ENCODE data around the gene AMY1C.
"Not testable (repeated sequence)": the region's sequence is repeated elsewhere in the genome, so short reads cannot be mapped to it uniquely, and the experiment has no call there.

The AMY1C gene

DNA sequence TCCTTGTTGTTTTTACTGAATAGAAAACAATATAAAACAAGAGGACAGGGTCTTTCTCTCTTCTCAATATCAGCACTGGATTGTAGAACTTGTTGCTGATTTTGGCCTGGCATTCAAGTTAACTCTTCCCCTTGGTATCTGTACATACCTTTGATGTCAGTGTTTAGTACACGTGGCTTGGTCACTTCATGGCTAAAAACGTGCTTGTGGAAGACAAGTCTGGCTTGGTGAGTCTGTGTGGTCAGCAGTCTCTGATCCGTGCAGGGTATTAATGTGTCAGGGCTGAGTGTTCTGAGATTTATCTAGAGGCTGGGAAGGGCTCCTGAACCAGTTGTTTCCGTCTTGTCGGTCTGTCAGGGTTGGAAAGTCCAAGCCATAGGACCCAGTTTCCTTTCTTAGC lies at the start of gene AMY1C:
TSS of gene AMY1C (plus strand) at position 301 of the 400 bp plus-strand sequence. CDS start 572 bp downstream, outside the sequence.
- not testable (repeated sequence) for DNase-seq

DNA sequence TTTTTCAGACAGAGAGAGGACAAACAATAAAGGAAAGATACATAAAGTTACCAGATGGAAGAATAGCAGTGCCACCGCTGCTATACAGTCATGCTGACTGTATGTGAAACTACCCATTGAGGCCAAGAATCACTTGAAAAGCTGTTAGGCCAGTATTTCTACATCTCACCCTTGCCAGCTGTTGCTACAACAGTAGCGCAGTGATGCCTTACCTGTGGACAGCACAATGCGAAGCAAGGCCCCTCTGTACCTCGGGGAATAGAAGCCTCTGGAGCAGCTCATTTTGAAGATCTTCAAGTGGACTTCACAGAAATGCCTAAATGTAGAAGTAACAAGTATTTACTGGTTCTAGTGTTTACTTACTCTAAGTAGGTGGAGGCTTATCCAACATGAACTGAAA lies 49.0 kb upstream of the AMY1C start:
- not testable (repeated sequence) for DNase-seq

- not testable (repeated sequence) for DNase-seq
Measured at GRCh38 chr1:103701256-103701655, 48.4 kb upstream of the AMY1C start.

- DNase-seq = not testable (repeated sequence)
Measured at GRCh38 chr1:103707670-103708069, 42.0 kb upstream of the AMY1C start.

GRCh38 chr1:103710381-103710780 lies 39.3 kb upstream of the AMY1C start:
- not testable (repeated sequence) for DNase-seq

- not testable (repeated sequence) for DNase-seq
Measured at GRCh38 chr1:103717404-103717803, 32.3 kb upstream of the AMY1C start.

DNA sequence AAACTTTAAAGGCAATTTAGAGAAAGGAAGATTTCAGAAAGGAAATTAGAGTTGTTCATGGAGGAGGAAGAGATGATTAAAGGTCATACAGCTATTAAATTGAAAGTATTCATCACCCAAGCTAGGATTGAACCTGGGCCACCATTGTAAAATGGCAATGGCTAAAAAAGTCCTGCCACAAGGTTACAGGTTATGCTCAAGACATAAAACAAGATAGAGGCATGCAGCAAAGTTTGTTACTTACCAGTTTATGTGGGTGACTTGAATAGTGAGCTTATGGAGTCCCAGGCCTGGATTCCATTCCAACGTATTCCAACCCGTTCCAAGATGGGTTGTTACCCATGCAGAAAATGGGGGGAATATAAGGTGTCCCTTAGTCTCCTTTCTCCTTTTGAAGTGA lies 28.2 kb upstream of the AMY1C start:
- not testable (repeated sequence) for DNase-seq

- not testable (repeated sequence) for DNase-seq
Measured at GRCh38 chr1:103735334-103735733, 14.4 kb upstream of the AMY1C start.

DNA sequence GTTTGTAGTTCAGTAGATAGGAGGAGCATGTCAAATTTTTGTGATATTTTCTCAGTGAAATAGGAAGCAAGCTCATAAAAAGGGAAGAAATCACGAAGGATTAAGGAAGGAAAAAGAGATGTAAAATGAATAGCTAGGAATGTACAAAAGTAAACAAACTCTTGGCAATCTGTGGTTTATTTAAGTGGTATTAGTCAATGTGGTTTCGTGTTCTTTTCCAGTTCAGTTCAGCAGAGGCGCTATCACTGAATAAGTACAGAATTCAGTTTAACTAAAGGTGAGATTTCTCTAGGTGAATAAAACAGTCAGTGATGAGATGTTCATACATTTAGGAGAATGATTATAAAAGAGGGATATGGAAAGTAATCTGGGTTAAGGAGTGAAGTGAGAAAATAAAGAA lies 11.7 kb upstream of the AMY1C start:
- DNase-seq = not testable (repeated sequence)

DNA sequence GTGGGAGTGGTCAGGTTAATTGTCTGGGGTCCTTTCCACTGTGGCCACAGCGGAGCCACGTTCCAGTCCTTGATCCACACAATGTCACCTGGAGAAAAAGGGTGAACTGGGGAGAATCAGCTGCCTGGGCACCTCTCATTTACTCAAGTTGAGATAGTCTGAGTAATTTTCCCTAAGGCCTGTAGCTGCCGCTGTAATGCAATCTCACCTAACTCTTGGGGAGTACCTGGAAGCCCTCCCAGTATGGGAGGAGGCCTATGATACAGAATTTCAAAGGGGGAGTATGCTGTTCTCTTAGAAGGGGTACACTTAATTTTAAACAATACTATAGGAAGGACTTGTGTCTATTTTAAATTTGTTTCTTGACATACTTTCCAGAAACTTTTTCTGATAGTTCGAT lies 5.2 kb upstream of the AMY1C start:
- not testable (repeated sequence) for DNase-seq

DNA sequence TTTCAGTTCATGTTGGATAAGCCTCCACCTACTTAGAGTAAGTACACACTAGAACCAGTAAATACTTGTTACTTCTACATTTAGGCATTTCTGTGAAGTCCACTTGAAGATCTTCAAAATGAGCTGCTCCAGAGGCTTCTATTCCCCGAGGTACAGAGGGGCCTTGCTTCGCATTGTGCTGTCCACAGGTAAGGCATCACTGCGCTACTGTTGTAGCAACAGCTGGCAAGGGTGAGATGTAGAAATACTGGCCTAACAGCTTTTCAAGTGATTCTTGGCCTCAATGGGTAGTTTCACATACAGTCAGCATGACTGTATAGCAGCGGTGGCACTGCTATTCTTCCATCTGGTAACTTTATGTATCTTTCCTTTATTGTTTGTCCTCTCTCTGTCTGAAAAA lies 4.7 kb upstream of the AMY1C start:
- not testable (repeated sequence) for DNase-seq

DNA sequence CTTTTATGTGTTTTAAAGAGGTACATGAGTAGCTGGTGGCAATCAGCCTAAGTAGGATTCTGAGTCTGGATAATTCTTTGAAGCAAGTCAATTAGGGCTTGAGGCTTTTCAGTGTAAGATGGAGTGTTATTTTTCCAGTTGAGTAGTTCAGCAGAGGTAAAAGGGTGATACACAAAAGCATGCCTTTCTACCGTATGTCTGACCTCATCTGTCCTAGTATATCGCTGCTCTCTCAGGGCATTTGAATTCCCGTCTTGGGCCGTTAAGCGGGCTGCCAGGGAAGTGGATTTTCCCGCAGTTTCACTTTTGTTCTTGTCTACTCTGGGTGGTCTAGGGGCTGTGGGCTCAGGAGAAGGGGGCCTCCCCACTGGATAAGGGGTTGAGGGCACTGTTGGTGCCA lies 1.4 kb upstream of the AMY1C start:
- DNase-seq = not testable (repeated sequence)

DNA sequence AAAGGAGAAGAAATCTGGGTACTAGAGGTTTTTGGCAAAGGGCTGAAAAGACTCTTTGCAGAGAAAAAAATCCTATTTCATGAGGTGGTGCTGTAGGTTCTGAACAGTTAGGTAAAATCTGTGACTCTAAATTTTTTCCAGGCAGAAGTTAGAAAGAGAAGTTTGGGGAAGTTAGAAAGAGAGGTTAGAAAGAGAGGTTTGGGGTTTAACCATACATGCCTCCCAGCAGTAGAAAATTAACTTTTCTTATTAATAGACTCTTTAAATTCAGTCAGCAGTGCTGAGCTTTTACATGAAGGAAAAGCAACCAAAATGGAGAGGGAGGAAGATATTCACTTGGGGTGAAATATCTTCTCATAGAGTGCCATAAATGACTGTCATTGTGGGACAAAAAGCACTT lies 12.2 kb downstream of the AMY1C start:
- no peak for DNase-seq

- no peak for DNase-seq
Measured at GRCh38 chr1:103779932-103780331, 30.2 kb downstream of the AMY1C start.

GRCh38 chr1:103783944-103784377 lies 34.3 kb downstream of the AMY1C start:
- DNase-seq = no peak

DNA sequence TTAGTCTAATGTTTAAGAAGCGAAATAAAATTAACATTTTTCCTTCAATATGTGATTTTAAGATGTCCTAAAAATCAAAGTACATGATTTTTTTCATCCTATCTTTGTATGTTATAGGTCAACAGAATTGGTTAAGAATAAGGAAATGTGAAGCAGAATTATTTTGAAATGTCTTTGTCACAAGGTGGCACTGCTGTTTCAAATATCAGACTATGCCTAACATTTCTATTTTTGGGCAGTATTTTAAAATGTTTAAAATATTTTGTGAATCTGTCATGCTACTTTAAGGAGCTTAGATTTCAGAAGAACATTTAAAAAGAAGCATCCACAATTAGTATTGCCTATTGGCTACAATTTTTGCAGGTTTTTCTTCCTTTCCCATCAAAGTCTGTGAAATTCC lies 38.7 kb downstream of the AMY1C start:
- no peak for DNase-seq

- no peak for DNase-seq
Measured at GRCh38 chr1:103790172-103790571, 40.5 kb downstream of the AMY1C start.
